ENCODE measurements around the gene GFOD1. TPM values are rescaled to one million over a fixed set of nuclear protein-coding genes. Genes with fewer than 3 reads are reported as not detected.

Gene GFOD1
- total and polyA plus RNA-seq, 2 of the 4 experiments (the other 2 are of a cell fraction): 1.8 to 3.4 TPM

- intact Hi-C loops (cut with micrococcal nuclease) (no loop called here), in situ Hi-C loops (cut with MboI; ENCODE audit: low sequenced_read_pairs) (no loop called here), dilution Hi-C loops (cut with HindIII; ENCODE audit: low sequenced_read_pairs, unreplicated experiment) (no loop called here)
- Histone ChIP-seq H2AK9ac (replicated peaks; ENCODE audit: low read depth, low read length, poor library complexity) (no peak overlapping the region), H3K56ac (ENCODE audit: extremely low read depth, insufficient read depth, low read length) (no peak overlapping the region), H2BK20ac (ENCODE audit: low read depth, low read length) (no peak overlapping the region), H3K79me1 (ENCODE audit: low read depth in 1 of 2, low read length in 2 of 2) (peaks cover 0 to 12% of the 10 kb centered on the region in 2 experiments; a peak in 1 of 4 replicates), H2BK5ac (ENCODE audit: low read depth, low read length, poor library complexity, severe bottlenecking) (no peak overlapping the region), H2AK5ac (ENCODE audit: low read depth, low read length) (no peak overlapping the region), H3K9me1 (ENCODE audit: insufficient read depth, low read length) (peaks cover 12% of the 10 kb centered on the region), H4K20me1 (ENCODE audit: insufficient read depth, low read length) (no peaks in the 10 kb centered on the region), H3K4me2 (ENCODE audit: low read depth, low read length) (no peak overlapping the region), H3K4me1 (ENCODE audit: control insufficient read depth, insufficient read depth, low read length) (peaks cover 19% of the 10 kb centered on the region), H2BK15ac (ENCODE audit: low read depth, low read length) (no peak overlapping the region), H3K14ac (replicated peaks; ENCODE audit: low read depth, low read length) (no peak overlapping the region), H4K5ac (ENCODE audit: low read depth, low read length) (peak overlapping the region; percentile 15; the same call in 1 of the 2 replicates), H3K36me3 (ENCODE audit: control insufficient read depth, insufficient read depth, low read length) (no peaks in the 10 kb centered on the region), H2AFZ (replicated peaks; ENCODE audit: low read length, poor library complexity) (peak overlapping the region; percentile 58), H3K23ac (ENCODE audit: low read depth, low read length) (0 out of 2 replicates have a peak overlapping the region, but pooled peaks have one; percentile 8), H3K9ac (ENCODE audit: low read depth, low read length) (peak overlapping the region; percentile 12; the same call in 1 of the 2 replicates), H2BK120ac (ENCODE audit: low read depth, low read length) (no peak overlapping the region), H4K91ac (ENCODE audit: insufficient read depth, low read depth, low read length) (no peak overlapping the region), H3K27me3 (ENCODE audit: control insufficient read depth, insufficient read depth, low read length) (no peaks in the 10 kb centered on the region), H3K27ac (ENCODE audit: insufficient read depth, low read length) (no peak overlapping the region; the same call in 1 of the 2 replicates), H3K4ac (ENCODE audit: low read depth, low read length) (peak overlapping the region; percentile 11; the same call in 1 of the 2 replicates), H3K4me3 (ENCODE audit: insufficient read depth, low read depth, low read length) (no peak overlapping the region), H3K9me3 (ENCODE audit: control insufficient read depth, insufficient read depth, low read length) (no peaks in the 10 kb centered on the region), H4K8ac (ENCODE audit: low read depth in 2 of 2, low read length in 2 of 2) (peak overlapping the region in 1 of 2 experiments; percentile 91; a peak in 2 of 4 replicates), H3K18ac (ENCODE audit: low read depth, low read length) (peak overlapping the region; percentile 42)
- no peak for DNase-seq
- WGBS, 2 experiments (ENCODE audit: extremely low coverage in 2 of 2, insufficient read length in 1 of 2): 67% methylated on average over 2 of the region's 10 CpGs; no CpG with 5 or more reads in 1 of the 2 experiments
- ATAC-seq (ENCODE audit: low read depth): no peak
- ChIA-PET CTCF (interaction anchor here (0.6 to 1.4 kb wide), 3 partner anchors 90 to 288 kb away, joined by 3 to 4 read pairs (median 3); partner anchors contain the start of gene SIRT5), POLR2A (ENCODE audit: unreplicated experiment) (no interaction called here)
- BruUV-seq (replicated peaks): no TSS peak
- TF ChIP-seq RAD21 (IDR thresholded peaks at IDR 0.05; ENCODE audit: low read length): no peak
- TF ChIP-seq CHD1 (IDR thresholded peaks at IDR 0.05; ENCODE audit: low read depth, low read length): no peak
- TF ChIP-seq MAZ (IDR thresholded peaks at IDR 0.05; ENCODE audit: borderline replicate concordance, low read depth, low read length): no peak
- no peak for TF ChIP-seq SMC3 (IDR thresholded peaks at IDR 0.05; ENCODE audit: low read depth, low read length)
- no peak for TF ChIP-seq USF2 (IDR thresholded peaks at IDR 0.05; ENCODE audit: low read depth, low read length)
- TF ChIP-seq FOS (IDR thresholded peaks at IDR 0.05; ENCODE audit: low read depth, low read length): no peak
- TF ChIP-seq CEBPB (IDR thresholded peaks at IDR 0.05; ENCODE audit: low read depth, low read length): no peak
- no peak for TF ChIP-seq RFX5 (IDR thresholded peaks at IDR 0.05; ENCODE audit: low read depth, low read length)
- TF ChIP-seq NFE2L2 (IDR thresholded peaks at IDR 0.05; ENCODE audit: low read depth, low read length): no peak
- no peak for TF ChIP-seq ELK1 (IDR thresholded peaks at IDR 0.05; ENCODE audit: borderline replicate concordance, low read depth, low read length)
- no peak for TF ChIP-seq MXI1 (IDR thresholded peaks at IDR 0.05; ENCODE audit: borderline replicate concordance, low read depth, low read length)
- TF ChIP-seq POLR2A (IDR thresholded peaks at IDR 0.05; ENCODE audit: low read depth, low read length): no peak
- no peak for TF ChIP-seq RCOR1 (IDR thresholded peaks at IDR 0.05; ENCODE audit: insufficient replicate concordance, low read length)
- TF ChIP-seq CTCF (conservative IDR thresholded peaks at IDR 0.05; ENCODE audit: low read depth, low read length): no peak
- TF ChIP-seq BHLHE40 (IDR thresholded peaks at IDR 0.05; ENCODE audit: low read depth, low read length): no peak
These were observed 65.9 kb downstream of the GFOD1 start for GRCh38 chr6:13421425-13422059.
